ENCODE data around the gene STK4.

DNA sequence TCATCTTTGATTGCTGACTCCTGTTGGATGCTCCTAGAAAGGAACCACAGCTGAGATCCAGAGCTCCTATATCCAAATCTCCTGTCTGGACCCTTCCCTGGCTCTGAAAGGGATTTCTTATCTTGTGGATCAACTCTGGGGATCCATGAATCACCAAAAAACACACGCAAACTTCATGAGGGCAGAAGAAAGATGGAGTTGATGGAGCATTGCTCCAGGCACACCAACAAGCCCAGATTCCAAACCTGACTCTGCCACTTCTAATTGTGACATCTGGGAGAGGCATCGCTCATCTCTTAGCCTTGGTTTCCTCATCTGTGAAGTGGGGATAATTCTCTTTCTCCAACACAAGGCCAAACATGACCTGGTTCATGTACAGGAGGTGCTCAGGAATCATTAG, 127.9 kb downstream of the STK4 start:
- no peak for TF ChIP-seq ZNF274 (IDR thresholded peaks at IDR 0.05; ENCODE audit: low read depth, low read length)
- TF ChIP-seq YY1 (IDR thresholded peaks at IDR 0.05; ENCODE audit: insufficient read depth, insufficient read length) = no peak
- no peak for TF ChIP-seq SUZ12 (IDR thresholded peaks at IDR 0.05; ENCODE audit: extremely low read depth, insufficient read depth, insufficient read length)

Data from NT2/D1 (cell line).